Germinal center (tissue), 1 donor: ENCODE measurements around the gene OR4N2.
"Not testable (repeated sequence)": the region's sequence is repeated elsewhere in the genome, so short reads cannot be mapped to it uniquely, and the experiment has no call there.

Experiments
- DNase-seq: peaks from one replicate; pipeline ENCODE4 v3.0.0; 2012; ENCODE audit warnings: mixed read lengths, low spot score

OR4N2 gene

DNA sequence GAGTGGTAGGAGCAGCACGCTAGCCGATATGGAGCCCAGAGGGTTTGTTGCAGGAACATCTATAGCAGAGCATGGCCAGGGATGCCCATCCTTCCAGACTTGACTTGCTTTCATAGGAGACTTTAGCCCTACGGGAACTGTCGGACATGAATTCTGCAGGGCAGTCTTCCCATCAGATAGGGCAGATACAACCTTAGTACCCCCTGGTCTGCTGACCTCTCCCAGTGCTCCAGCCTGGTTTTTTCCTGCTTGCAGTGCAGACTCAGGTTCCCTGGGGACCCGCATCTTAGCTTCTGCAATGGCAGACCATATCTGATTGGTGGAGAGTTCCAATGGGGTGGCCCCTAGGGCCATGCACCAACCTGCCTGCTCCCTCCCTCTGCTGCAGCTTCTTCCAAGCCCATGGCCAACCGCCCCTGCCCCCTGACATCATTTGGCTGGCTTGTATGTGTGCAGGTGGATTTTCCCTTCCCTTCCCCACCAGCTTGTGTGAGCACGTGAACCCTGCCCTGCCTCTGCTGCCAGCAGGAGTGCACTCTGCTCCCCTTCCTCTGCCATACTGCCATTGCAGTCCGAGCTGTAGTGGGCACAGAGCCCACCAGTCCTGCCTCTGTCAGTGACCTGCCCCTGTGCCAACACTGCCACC, 30.8 kb downstream of the OR4N2 start:
- not testable (repeated sequence) for DNase-seq

DNA sequence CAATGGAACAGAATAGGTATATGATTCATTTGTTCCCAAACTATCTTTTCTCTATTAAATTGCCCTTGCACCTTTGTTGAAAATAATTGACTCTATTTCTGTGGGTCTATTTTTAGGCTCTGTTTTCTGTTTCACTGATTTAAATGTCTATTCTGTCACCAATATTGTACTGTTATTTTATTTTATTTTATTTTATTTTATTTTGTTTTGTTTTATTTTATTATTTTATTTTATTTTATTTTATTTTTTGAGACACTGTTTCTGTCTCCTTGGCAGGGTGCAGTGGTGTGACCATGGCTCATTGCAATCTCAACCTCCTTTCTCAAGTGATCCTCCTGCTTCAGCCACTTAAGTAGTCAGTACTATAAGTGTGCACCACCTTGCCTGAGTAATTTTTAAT, 34.9 kb downstream of the OR4N2 start:
- DNase-seq, result no peak

DNA sequence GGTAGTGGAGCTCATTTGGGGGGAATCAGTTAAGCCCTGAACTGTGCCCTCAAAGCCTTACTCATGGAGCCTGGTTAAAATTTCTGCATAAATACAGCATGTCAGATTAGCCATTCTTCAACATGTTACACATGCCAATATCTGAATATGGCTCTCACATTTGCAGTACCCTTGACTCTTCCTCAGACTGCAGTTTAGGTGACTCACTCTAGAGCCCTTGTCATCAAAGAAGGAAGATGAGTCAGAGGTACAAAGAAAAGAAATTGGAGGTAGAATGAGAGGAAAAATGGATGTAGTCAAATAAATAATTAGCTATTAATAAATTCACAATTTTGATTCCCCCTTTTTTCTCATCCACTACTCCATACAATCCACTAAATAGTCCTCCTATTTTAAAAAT, 47.8 kb downstream of the OR4N2 start:
- no peak for DNase-seq

DNA sequence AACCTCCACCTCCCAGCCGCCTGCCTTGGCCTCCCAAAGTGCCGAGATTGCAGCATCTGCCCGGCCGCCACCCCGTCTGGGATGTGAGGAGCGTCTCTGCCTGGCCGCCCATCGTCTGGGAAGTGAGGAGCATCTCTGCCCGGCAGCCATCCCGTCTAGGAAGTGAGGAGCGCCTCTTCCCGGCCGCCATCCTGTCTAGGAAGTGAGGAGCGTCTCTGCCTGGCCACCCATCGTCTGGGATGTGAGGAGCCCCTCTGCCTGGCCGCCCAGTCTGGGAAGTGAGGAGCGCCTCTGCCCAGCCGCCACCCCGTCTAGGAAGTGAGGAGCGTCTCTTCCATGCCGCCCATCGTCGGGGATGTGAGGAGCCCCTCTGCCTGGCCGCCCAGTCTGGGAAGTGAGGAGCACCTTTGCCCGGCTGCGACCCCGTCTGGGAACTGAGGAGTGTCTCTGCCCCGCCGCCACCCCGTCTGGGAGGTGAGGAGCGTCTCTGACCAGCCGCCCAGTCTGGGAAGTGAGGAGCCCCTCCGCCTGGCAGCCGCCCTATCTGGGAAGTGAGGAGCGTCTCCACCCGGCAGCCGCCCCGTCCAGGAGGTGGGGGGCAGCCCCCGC, 62.6 kb downstream of the OR4N2 start:
- DNase-seq, result not testable (repeated sequence)

DNA sequence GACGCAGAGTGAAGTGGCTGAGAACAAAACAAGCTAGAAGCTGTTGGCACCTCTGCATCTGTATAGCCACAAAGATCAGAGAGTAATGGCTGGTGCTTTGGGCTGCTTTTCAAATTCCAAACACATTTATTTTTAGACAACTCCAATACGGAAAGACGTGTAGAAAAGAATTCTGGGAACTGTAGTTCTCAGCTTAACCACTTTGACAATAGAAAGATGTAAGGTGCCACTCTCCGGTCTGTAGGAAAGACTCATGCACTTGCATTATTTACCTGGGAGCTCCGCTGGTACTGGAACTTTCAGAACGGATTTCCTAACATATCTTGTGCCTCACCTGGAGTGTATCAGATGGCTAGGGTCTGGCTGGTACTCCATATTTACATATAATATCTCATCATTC, 69.6 kb downstream of the OR4N2 start:
- no peak for DNase-seq

DNA sequence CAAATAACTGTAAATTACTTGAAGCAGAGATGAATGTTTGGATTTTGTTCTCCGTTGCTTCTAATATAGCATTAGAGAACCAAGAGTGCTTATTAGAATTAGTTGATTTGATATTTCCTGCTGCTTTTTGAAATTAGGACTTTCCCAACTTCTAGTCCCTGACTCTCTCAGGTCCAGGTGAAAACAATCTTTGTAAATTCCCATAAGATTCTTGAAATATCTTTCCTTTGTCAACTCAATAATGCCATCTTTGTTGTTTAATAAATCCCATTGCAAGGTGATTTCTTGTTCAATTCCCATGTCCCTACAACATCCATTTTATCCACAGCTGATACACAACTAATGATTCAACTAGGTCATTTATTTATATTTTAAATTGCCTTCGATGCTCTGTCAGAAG, 71.3 kb downstream of the OR4N2 start, which contains the start of gene OR4K2:
OR4K2 (plus strand) TSS at position 301 of the 400 bp plus-strand sequence. CDS start 1,126 bp downstream, outside the sequence.
- DNase-seq, result no peak

DNA sequence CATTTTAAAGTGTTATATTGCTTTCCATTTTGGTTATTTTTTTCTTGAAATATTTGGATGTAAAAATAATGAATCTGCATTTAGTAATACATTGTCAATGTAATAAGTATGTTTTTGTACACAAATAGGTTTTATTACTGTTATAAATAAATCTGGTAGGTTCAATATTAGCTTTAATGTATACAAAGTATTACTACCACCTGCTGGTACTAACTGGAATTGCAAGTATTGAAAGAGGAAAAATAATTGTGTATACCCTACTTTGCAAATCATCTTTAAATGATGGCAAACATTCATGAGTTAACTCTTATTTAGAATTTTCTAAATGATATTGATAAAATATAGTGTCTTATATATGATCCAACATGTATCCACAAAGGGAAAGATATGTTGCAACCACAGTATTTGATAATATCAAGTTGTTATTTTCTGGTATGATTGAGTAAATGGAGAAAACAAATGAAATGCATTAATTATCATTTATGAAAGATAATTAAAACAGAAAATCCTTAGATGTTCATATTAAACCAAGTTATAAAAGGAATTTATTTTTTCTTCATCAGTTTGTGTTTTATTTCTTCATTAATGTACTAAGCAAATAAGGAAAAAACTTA, 74.6 kb downstream of the OR4N2 start:
- no peak for DNase-seq
